Neuronal stem cell (in vitro differentiated cells): ENCODE data around the gene THSD7A.

Source experiments
- DNase-seq: peaks from one replicate; pipeline ENCODE4 v3.0.0-alpha.2; 2013; ENCODE audit warnings: low spot score
- H2AFZ ChIP-seq: one replicate; pipeline ENCODE4 v1.6.1; 2013; ENCODE audit warnings: mild to moderate bottlenecking, low read length, inconsistent platforms
- H2AK5ac ChIP-seq: 2 replicates; pipeline ENCODE4 v1.6.1; 2013; ENCODE audit warnings: low read depth, mild to moderate bottlenecking, inconsistent platforms, low read length, moderate library complexity, mixed read lengths
- H2BK120ac ChIP-seq: 2 replicates; pipeline ENCODE4 v1.6.1; 2013; ENCODE audit warnings: low read depth, mild to moderate bottlenecking, inconsistent platforms, low read length, moderate library complexity, mixed read lengths
- H2BK12ac ChIP-seq: one replicate; pipeline ENCODE4 v1.6.1; 2013; ENCODE audit warnings: low read length, inconsistent platforms
- H2BK15ac ChIP-seq: 2 replicates; pipeline ENCODE4 v1.6.1; 2013; ENCODE audit warnings: mild to moderate bottlenecking, low read length, inconsistent platforms, mixed read lengths
- H2BK5ac ChIP-seq: one replicate; pipeline ENCODE4 v1.6.1; 2013; ENCODE audit warnings: inconsistent platforms, mild to moderate bottlenecking, low read length, moderate library complexity
- H3K14ac ChIP-seq: one replicate; pipeline ENCODE4 v1.6.1; 2013; ENCODE audit warnings: low read length, inconsistent platforms
- H3K18ac ChIP-seq: 2 replicates; pipeline ENCODE4 v1.6.1; 2013; ENCODE audit warnings: low read length, inconsistent platforms
- H3K23ac ChIP-seq: 2 replicates; pipeline ENCODE4 v1.6.1; 2013; ENCODE audit warnings: low read depth, mild to moderate bottlenecking, mixed read lengths, low read length, inconsistent platforms; ENCODE audit not compliant: poor library complexity
- H3K27ac ChIP-seq: replicated peaks from 3 replicates; pipeline ENCODE4 v1.5.1; 2013; ENCODE audit warnings: low read length, inconsistent platforms
- H3K27me3 ChIP-seq, 3 experiments: 2 replicates each; pipeline ENCODE4 v1.6.1; 2013; ENCODE audit warnings: low read length in 3 of 3, mild to moderate bottlenecking in 2 of 3, inconsistent platforms in 1 of 3, low read depth in 1 of 3, mixed read lengths in 1 of 3, moderate library complexity in 1 of 3; ENCODE audit not compliant: control insufficient read depth in 3 of 3, insufficient read depth in 3 of 3
- H3K36me3 ChIP-seq, 2 donors: replicated peaks in 1 of 2; 2 replicates each; pipeline ENCODE4 v1.6.1; 2013; ENCODE audit warnings: low read length in 2 of 2; ENCODE audit not compliant: control insufficient read depth in 2 of 2, insufficient read depth in 2 of 2
- H3K4ac ChIP-seq: 2 replicates; pipeline ENCODE4 v1.6.1; 2013; ENCODE audit warnings: inconsistent platforms, mild to moderate bottlenecking, low read length, moderate library complexity
- H3K4me1 ChIP-seq, 2 donors: 1 replicate in 1 of 2; 2 replicates in 1 of 2; pipeline ENCODE4 v1.6.1; 2013; ENCODE audit warnings: low read length in 2 of 2, low read depth in 1 of 2; ENCODE audit not compliant: control insufficient read depth in 2 of 2, insufficient read depth in 1 of 2
- H3K4me2 ChIP-seq: one replicate; pipeline ENCODE4 v1.6.1; 2013; ENCODE audit warnings: mild to moderate bottlenecking, low read length, inconsistent platforms; ENCODE audit not compliant: insufficient read depth, poor library complexity, severe bottlenecking
- H3K4me3 ChIP-seq, 2 donors: 2 replicates each; pipeline ENCODE4 v1.5.1; 2013; ENCODE audit warnings: low read length in 2 of 2, mild to moderate bottlenecking in 2 of 2, inconsistent platforms in 1 of 2, moderate library complexity in 1 of 2
- H3K79me1 ChIP-seq: one replicate; pipeline ENCODE4 v1.6.1; 2013; ENCODE audit warnings: low read depth, mild to moderate bottlenecking, inconsistent platforms, low read length, moderate library complexity
- H3K9ac ChIP-seq: one replicate; pipeline ENCODE4 v1.6.1; 2013; ENCODE audit warnings: mild to moderate bottlenecking, low read depth, low read length, inconsistent platforms; ENCODE audit not compliant: poor library complexity
- H3K9me3 ChIP-seq, 2 donors: replicated peaks in 1 of 2; 2 replicates each; pipeline versions ENCODE3 to v1.6.1; 2013; ENCODE audit warnings: low read length in 2 of 2, mild to moderate bottlenecking in 2 of 2, inconsistent platforms in 1 of 2, low read depth in 1 of 2, mixed read lengths in 1 of 2, moderate library complexity in 1 of 2; ENCODE audit not compliant: control insufficient read depth in 2 of 2, insufficient read depth in 1 of 2
- H4K8ac ChIP-seq: one replicate; pipeline ENCODE4 v1.6.1; 2013; ENCODE audit warnings: low read depth, mild to moderate bottlenecking, inconsistent platforms, low read length, moderate library complexity
- H4K91ac ChIP-seq: one replicate; pipeline ENCODE4 v1.6.1; 2013; ENCODE audit warnings: low read length, low read depth, mild to moderate bottlenecking, inconsistent platforms; ENCODE audit not compliant: poor library complexity
- WGBS, 2 donors: extraction: QIAGEN DNeasy Blood & Tissue Kit; methylation state at CpG; one replicate each; pipeline ENCODE4 v1.1.7; 2013; ENCODE audit warnings: missing lambda C conversion rate in 2 of 2, mixed read lengths in 1 of 2; ENCODE audit not compliant: insufficient read length in 2 of 2, insufficient replicate concordance in 1 of 2; ENCODE audit errors: extremely low coverage in 2 of 2; 5-methylcytosine and 5-hydroxymethylcytosine counted together

Gene THSD7A

DNA sequence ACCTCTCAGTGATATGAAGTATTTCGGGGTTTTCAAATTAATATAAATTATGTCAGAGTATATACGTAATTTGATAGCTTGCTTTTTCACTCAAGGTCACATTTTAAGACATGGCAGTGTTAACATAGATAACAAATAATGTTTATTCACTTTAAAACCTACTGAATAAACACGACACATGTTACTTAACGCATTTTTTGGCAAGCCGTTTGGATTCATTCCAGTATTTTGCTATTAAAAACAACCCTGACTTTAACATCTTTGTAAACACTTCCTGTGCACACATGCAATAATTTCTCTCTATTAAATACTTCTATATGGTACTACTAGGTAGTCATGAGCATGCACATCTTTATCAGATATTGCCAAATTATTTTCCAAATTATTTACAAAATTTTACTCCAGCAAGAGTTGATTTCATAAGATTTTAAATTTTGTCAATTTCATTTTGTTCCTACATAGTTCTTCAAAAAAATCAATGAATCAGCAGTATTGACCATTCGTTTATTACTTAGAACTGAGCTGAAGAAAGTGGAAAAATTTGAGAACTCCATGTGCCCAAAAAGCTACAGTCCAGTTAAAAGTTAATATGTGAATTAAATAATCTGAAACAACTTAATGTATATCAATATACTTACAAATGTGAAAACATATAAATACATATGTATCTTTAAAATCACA, 26.8 kb upstream of the THSD7A start:
- Histone ChIP-seq H3K9ac (no peak overlapping the region), H2BK12ac (no peak overlapping the region), H3K23ac (no peak overlapping the region), H4K8ac (no peak overlapping the region), H3K4ac (no peak overlapping the region), H3K4me1 (no peaks in the 10 kb centered on the region), H2BK15ac (no peak overlapping the region), H3K18ac (no peak overlapping the region), H3K4me3 (no peak overlapping the region), H3K4me2 (no peak overlapping the region), H4K91ac (no peak overlapping the region), H2BK120ac (no peak overlapping the region), H3K27me3 (no peaks in the 10 kb centered on the region), H3K27ac (no peak overlapping the region), H2AFZ (no peak overlapping the region), H2AK5ac (no peak overlapping the region), H3K79me1 (no peaks in the 10 kb centered on the region), H3K36me3 (no peaks in the 10 kb centered on the region), H3K14ac (no peak overlapping the region), H3K9me3 (no peaks in the 10 kb centered on the region), H2BK5ac (no peak overlapping the region)
- WGBS, 2 donors = no CpG with 5 or more reads among the region's 6 CpGs
- no peak for DNase-seq

DNA sequence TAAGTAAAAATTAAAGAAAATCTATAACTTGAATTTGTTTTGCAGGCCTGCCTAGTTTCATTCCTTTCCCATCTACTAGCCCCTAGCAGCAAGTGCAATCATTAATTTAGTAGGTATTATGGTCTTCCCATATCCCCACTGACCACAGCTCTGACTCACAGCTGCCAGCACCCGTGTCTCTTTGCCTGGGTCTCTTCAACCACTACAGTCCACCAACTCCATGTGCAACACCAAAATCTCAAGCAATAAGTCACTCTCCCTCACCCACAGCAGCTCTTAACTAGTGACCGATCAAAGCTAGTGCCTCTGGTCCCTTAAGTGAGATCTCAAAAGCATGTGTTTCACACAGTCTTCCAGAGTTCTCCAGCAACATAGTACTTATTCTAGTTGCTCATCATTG, 26.0 kb upstream of the THSD7A start:
- no peaks in the 10 kb centered on the region for H3K36me3 ChIP-seq
- no peak overlapping the region for H3K18ac ChIP-seq
- no peak overlapping the region for H3K27ac ChIP-seq
- no peak for DNase-seq
- no peak overlapping the region for H2BK120ac ChIP-seq
- H3K9me3 ChIP-seq = no peaks in the 10 kb centered on the region
- no peaks in the 10 kb centered on the region for H3K27me3 ChIP-seq
- no peak overlapping the region for H3K23ac ChIP-seq
- H2BK15ac ChIP-seq = no peak overlapping the region
- no peak overlapping the region for H3K14ac ChIP-seq
- H3K4me1 ChIP-seq = no peaks in the 10 kb centered on the region
- no CpG with 5 or more reads among the region's 2 CpGs for WGBS, 2 donors
- H2AK5ac ChIP-seq = no peak overlapping the region
- H4K91ac ChIP-seq = no peak overlapping the region
- no peak overlapping the region for H3K4me3 ChIP-seq
- H3K9ac ChIP-seq = no peak overlapping the region
- H4K8ac ChIP-seq = no peak overlapping the region
- H3K79me1 ChIP-seq = no peaks in the 10 kb centered on the region
- H2BK5ac ChIP-seq = no peak overlapping the region
- no peak overlapping the region for H3K4ac ChIP-seq
- no peak overlapping the region for H2AFZ ChIP-seq
- H2BK12ac ChIP-seq = no peak overlapping the region
- H3K4me2 ChIP-seq = no peak overlapping the region

DNA sequence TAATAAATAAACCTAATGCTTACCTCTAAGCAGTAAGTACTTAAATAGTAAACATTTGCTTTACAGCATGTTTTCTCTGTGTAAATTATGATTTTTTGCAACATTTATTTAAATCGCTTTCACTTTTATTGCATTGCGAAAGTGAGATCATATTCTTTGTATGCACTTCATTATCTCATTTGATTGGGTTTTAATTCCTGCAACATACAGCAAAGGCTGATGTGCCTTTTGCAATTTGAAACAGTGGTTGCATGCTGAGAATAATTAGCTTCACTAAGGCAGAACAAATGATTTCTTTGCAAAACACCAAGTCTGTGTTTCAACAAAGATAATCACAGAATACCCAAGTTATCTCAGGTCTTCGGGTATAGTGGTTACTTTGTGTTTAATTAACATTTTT, 16.3 kb upstream of the THSD7A start:
- H3K27me3 ChIP-seq = no peaks in the 10 kb centered on the region
- H3K79me1 ChIP-seq = no peaks in the 10 kb centered on the region
- H2BK15ac ChIP-seq = no peak overlapping the region
- no peak overlapping the region for H4K91ac ChIP-seq
- no CpG with 5 or more reads among the region's 3 CpGs for WGBS, 2 donors
- no peak overlapping the region for H2AK5ac ChIP-seq
- H2BK120ac ChIP-seq = no peak overlapping the region
- no peak overlapping the region for H2AFZ ChIP-seq
- no peaks in the 10 kb centered on the region for H3K9me3 ChIP-seq
- no peak overlapping the region for H3K9ac ChIP-seq
- H3K4me3 ChIP-seq = no peak overlapping the region
- H2BK5ac ChIP-seq = no peak overlapping the region
- peaks cover 0 to 11% of the 10 kb centered on the region in 2 donors for H3K4me1 ChIP-seq
- no peak overlapping the region for H3K18ac ChIP-seq
- no peaks in the 10 kb centered on the region for H3K36me3 ChIP-seq
- DNase-seq = no peak
- H3K23ac ChIP-seq = no peak overlapping the region
- no peak overlapping the region for H3K14ac ChIP-seq
- H3K4ac ChIP-seq = no peak overlapping the region
- no peak overlapping the region for H2BK12ac ChIP-seq
- no peak overlapping the region for H4K8ac ChIP-seq
- no peak overlapping the region for H3K4me2 ChIP-seq
- H3K27ac ChIP-seq = no peak overlapping the region

DNA sequence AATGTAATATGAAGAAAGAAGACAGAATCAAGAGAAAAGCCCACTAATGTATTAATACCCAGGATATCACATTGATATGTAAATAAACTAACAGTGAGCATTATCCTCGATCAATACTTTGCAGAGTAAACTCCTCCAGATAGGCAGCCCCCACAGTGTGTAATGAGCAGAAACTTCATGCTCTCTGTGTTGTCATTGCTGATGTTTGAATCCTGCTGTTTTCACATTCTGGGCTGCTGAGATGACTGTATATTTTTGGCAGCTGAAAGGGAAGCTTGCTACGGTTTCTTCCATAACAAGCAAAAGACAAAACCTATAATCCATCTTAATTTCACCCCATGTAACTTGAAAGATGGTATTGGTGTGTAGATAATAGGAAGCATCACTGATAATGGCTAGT, 15.3 kb upstream of the THSD7A start:
- Histone ChIP-seq H3K4me2 (no peak overlapping the region), H2BK15ac (no peak overlapping the region)

More for the DNA sequence above, 15.3 kb upstream of the THSD7A start:
- no peak overlapping the region for H3K4me3 ChIP-seq
- no peak overlapping the region for H2BK12ac ChIP-seq
- H2AK5ac ChIP-seq = no peak overlapping the region
- H3K79me1 ChIP-seq = no peaks in the 10 kb centered on the region
- peak overlapping the region; percentile 20 for H2AFZ ChIP-seq
- H4K91ac ChIP-seq = no peak overlapping the region
- peaks cover 0 to 11% of the 10 kb centered on the region in 2 donors for H3K4me1 ChIP-seq
- no peak overlapping the region for H3K18ac ChIP-seq
- no peak overlapping the region for H3K9ac ChIP-seq
- H4K8ac ChIP-seq = no peak overlapping the region
- H3K23ac ChIP-seq = no peak overlapping the region
- no peak overlapping the region for H3K4ac ChIP-seq
- no peak overlapping the region for H2BK120ac ChIP-seq
- DNase-seq = no peak
- no peaks in the 10 kb centered on the region for H3K9me3 ChIP-seq
- no peak overlapping the region for H3K27ac ChIP-seq
- no peak overlapping the region for H3K14ac ChIP-seq
- no CpG with 5 or more reads among the region's 2 CpGs for WGBS, 2 donors
- H3K36me3 ChIP-seq = no peaks in the 10 kb centered on the region
- no peaks in the 10 kb centered on the region for H3K27me3 ChIP-seq
- no peak overlapping the region for H2BK5ac ChIP-seq
